ENCODE data around the gene ENOSF1. TPM values are rescaled to one million over a fixed set of nuclear protein-coding genes. Genes with fewer than 3 reads are reported as not detected.

ENOSF1 gene
- total RNA-seq, 2 donors from 2014 or later = 48.7 to 187 TPM

GRCh38 chr18:657311-658000 lies 55.0 kb downstream of the ENOSF1 start, which contains the start of gene TYMS:
TSS of gene TYMS (plus strand) at chr18:657653. CDS start at chr18:657743, 90 bp downstream.
- ATAC-seq (peak; percentile 76 to 78), DNase-seq (ENCODE audit: low spot score) (peak; percentile 70)
- Mint-ChIP-seq H3K4me3 (peak within 1 kb of the TSS; percentile 82), H3K27me3 (peaks cover 0 to 4% of the 10 kb centered on the region in 2 donors), H3K9me3 (peaks cover 3% of the 10 kb centered on the region), H3K27ac (peak within 1 kb of the TSS; percentile 61 to 66), H3K4me1 (ENCODE audit: low read depth in 2 of 2) (peaks cover 17 to 20% of the 10 kb centered on the region in 2 donors), H3K36me3 (peaks cover 18% of the 10 kb centered on the region)

- ATAC-seq (no peak), DNase-seq (ENCODE audit: low spot score) (no peak)
- H3K4me3 Mint-ChIP-seq = peak overlapping the region; percentile 22
- H3K4me1 Mint-ChIP-seq (ENCODE audit: low read depth in 2 of 2) = peaks cover 16 to 19% of the 10 kb centered on the region in 2 donors
- no peak overlapping the region for H3K27ac Mint-ChIP-seq
- H3K27me3 Mint-ChIP-seq = peaks cover 0 to 4% of the 10 kb centered on the region in 2 donors
- peaks cover 5% of the 10 kb centered on the region for H3K36me3 Mint-ChIP-seq
- no peaks in the 10 kb centered on the region for H3K9me3 Mint-ChIP-seq
Measured at GRCh38 chr18:655445-655844, 57.0 kb downstream of the ENOSF1 start.

GRCh38 chr18:654601-655000 lies 57.8 kb downstream of the ENOSF1 start:
- DNase-seq (ENCODE audit: low spot score) (no peak), ATAC-seq (no peak)
- Mint-ChIP-seq H3K4me1 (ENCODE audit: low read depth in 2 of 2) (peaks cover 15 to 16% of the 10 kb centered on the region in 2 donors), H3K27ac (no peak overlapping the region), H3K4me3 (no peak overlapping the region), H3K9me3 (no peaks in the 10 kb centered on the region), H3K36me3 (no peaks in the 10 kb centered on the region), H3K27me3 (peaks cover 0 to 4% of the 10 kb centered on the region in 2 donors)

GRCh38 chr18:653512-653911 lies 58.9 kb downstream of the ENOSF1 start:
- ATAC-seq (no peak), DNase-seq (ENCODE audit: low spot score) (no peak)
- no peak overlapping the region for H3K27ac Mint-ChIP-seq
- no peaks in the 10 kb centered on the region for H3K9me3 Mint-ChIP-seq
- peaks cover 0 to 4% of the 10 kb centered on the region in 2 donors for H3K27me3 Mint-ChIP-seq
- no peaks in the 10 kb centered on the region for H3K36me3 Mint-ChIP-seq
- no peak overlapping the region for H3K4me3 Mint-ChIP-seq
- H3K4me1 Mint-ChIP-seq (ENCODE audit: low read depth in 2 of 2) = peaks cover 5 to 7% of the 10 kb centered on the region in 2 donors

GRCh38 chr18:652131-652530 lies 60.3 kb downstream of the ENOSF1 start:
- H3K4me1 Mint-ChIP-seq (ENCODE audit: low read depth in 2 of 2) = peaks cover 5 to 7% of the 10 kb centered on the region in 2 donors
- H3K9me3 Mint-ChIP-seq = no peaks in the 10 kb centered on the region
- peaks cover 0 to 6% of the 10 kb centered on the region in 2 donors for H3K27me3 Mint-ChIP-seq
- H3K4me3 Mint-ChIP-seq = no peak overlapping the region
- H3K36me3 Mint-ChIP-seq = no peaks in the 10 kb centered on the region
- ATAC-seq (no peak), DNase-seq (ENCODE audit: low spot score) (no peak)
- H3K27ac Mint-ChIP-seq = no peak overlapping the region

- H3K36me3 Mint-ChIP-seq = no peaks in the 10 kb centered on the region
- ATAC-seq (no peak), DNase-seq (ENCODE audit: low spot score) (no peak)
- peaks cover 0 to 2% of the 10 kb centered on the region in 2 donors for H3K27me3 Mint-ChIP-seq
- H3K9me3 Mint-ChIP-seq = no peaks in the 10 kb centered on the region
- H3K27ac Mint-ChIP-seq = no peak overlapping the region
- H3K4me3 Mint-ChIP-seq = peak overlapping the region; percentile 30
- peaks cover 5 to 7% of the 10 kb centered on the region in 2 donors for H3K4me1 Mint-ChIP-seq (ENCODE audit: low read depth in 2 of 2)
Measured at GRCh38 chr18:650428-650858, 62.0 kb downstream of the ENOSF1 start.

- H3K4me3 Mint-ChIP-seq = no peak overlapping the region
- peaks cover 5 to 7% of the 10 kb centered on the region in 2 donors for H3K4me1 Mint-ChIP-seq (ENCODE audit: low read depth in 2 of 2)
- H3K27ac Mint-ChIP-seq = no peak overlapping the region
- ATAC-seq = no peak
- peaks cover 0 to 2% of the 10 kb centered on the region in 2 donors for H3K27me3 Mint-ChIP-seq
- no peak for DNase-seq (ENCODE audit: low spot score)
- no peaks in the 10 kb centered on the region for H3K36me3 Mint-ChIP-seq
- no peaks in the 10 kb centered on the region for H3K9me3 Mint-ChIP-seq
Measured at GRCh38 chr18:649341-649740, 63.1 kb downstream of the ENOSF1 start.

- DNase-seq (ENCODE audit: low spot score) = no peak
- H3K9me3 Mint-ChIP-seq = no peaks in the 10 kb centered on the region
- peak; percentile 15 to 24 for ATAC-seq
- no peak overlapping the region for H3K27ac Mint-ChIP-seq
- peaks cover 5 to 7% of the 10 kb centered on the region in 2 donors for H3K4me1 Mint-ChIP-seq (ENCODE audit: low read depth in 2 of 2)
- H3K4me3 Mint-ChIP-seq = no peak overlapping the region
- H3K36me3 Mint-ChIP-seq = no peaks in the 10 kb centered on the region
- peaks cover 5 to 9% of the 10 kb centered on the region in 2 donors for H3K27me3 Mint-ChIP-seq
Measured at GRCh38 chr18:647304-647703, 65.1 kb downstream of the ENOSF1 start.

- DNase-seq (ENCODE audit: low spot score) = no peak
- ATAC-seq = peak in 1 of 2 donors; percentile 58
- H3K4me3 Mint-ChIP-seq = no peak overlapping the region
- no peaks in the 10 kb centered on the region for H3K9me3 Mint-ChIP-seq
- H3K27me3 Mint-ChIP-seq = peaks cover 7 to 11% of the 10 kb centered on the region in 2 donors
- no peaks in the 10 kb centered on the region for H3K4me1 Mint-ChIP-seq (ENCODE audit: low read depth in 2 of 2)
- no peaks in the 10 kb centered on the region for H3K36me3 Mint-ChIP-seq
- H3K27ac Mint-ChIP-seq = no peak overlapping the region
Measured at GRCh38 chr18:644395-645004, 67.9 kb downstream of the ENOSF1 start.

- Mint-ChIP-seq H3K36me3 (no peaks in the 10 kb centered on the region), H3K9me3 (no peaks in the 10 kb centered on the region), H3K27ac (no peak overlapping the region), H3K27me3 (peaks cover 7 to 11% of the 10 kb centered on the region in 2 donors), H3K4me3 (no peak overlapping the region), H3K4me1 (ENCODE audit: low read depth in 2 of 2) (no peaks in the 10 kb centered on the region)
- DNase-seq (ENCODE audit: low spot score) (no peak), ATAC-seq (no peak)
Measured at GRCh38 chr18:641224-641623, 71.2 kb downstream of the ENOSF1 start.

GRCh38 chr18:635171-635570 lies 77.3 kb downstream of the ENOSF1 start:
- Mint-ChIP-seq H3K9me3 (no peaks in the 10 kb centered on the region), H3K4me3 (no peak overlapping the region), H3K27me3 (peaks cover 4 to 21% of the 10 kb centered on the region in 2 donors), H3K4me1 (ENCODE audit: low read depth in 2 of 2) (no peaks in the 10 kb centered on the region), H3K27ac (no peak overlapping the region), H3K36me3 (no peaks in the 10 kb centered on the region)
- DNase-seq (ENCODE audit: low spot score) (no peak), ATAC-seq (no peak)

- no peak overlapping the region for H3K4me3 Mint-ChIP-seq
- no peaks in the 10 kb centered on the region for H3K36me3 Mint-ChIP-seq
- DNase-seq (ENCODE audit: low spot score) (no peak), ATAC-seq (no peak)
- no peaks in the 10 kb centered on the region for H3K9me3 Mint-ChIP-seq
- H3K27ac Mint-ChIP-seq = no peak overlapping the region
- H3K4me1 Mint-ChIP-seq (ENCODE audit: low read depth in 2 of 2) = no peaks in the 10 kb centered on the region
- H3K27me3 Mint-ChIP-seq = peaks cover 4 to 24% of the 10 kb centered on the region in 2 donors
Measured at GRCh38 chr18:634551-635045, 77.8 kb downstream of the ENOSF1 start.

GRCh38 chr18:631560-631959 lies 80.9 kb downstream of the ENOSF1 start:
- no peaks in the 10 kb centered on the region for H3K4me1 Mint-ChIP-seq (ENCODE audit: low read depth in 2 of 2)
- H3K36me3 Mint-ChIP-seq = no peaks in the 10 kb centered on the region
- no peaks in the 10 kb centered on the region for H3K9me3 Mint-ChIP-seq
- H3K27ac Mint-ChIP-seq = no peak overlapping the region
- H3K4me3 Mint-ChIP-seq = no peak overlapping the region
- DNase-seq (ENCODE audit: low spot score) (no peak), ATAC-seq (no peak)
- peaks cover 4 to 32% of the 10 kb centered on the region in 2 donors for H3K27me3 Mint-ChIP-seq
